Cardiac septum (tissue), 1 donor: ENCODE data around the gene SULT1C2. TPM values are rescaled to one million over a fixed set of nuclear protein-coding genes. Genes with fewer than 3 reads are reported as not detected.
"Not testable (repeated sequence)": the region's sequence is repeated elsewhere in the genome, so short reads cannot be mapped to it uniquely, and the experiment has no call there.

Experiments
- DNase-seq: peaks from one replicate; pipeline ENCODE4 v3.0.0-alpha.2; 2020; ENCODE audit warnings: low spot score
- intact Hi-C: fragments of 100-400 bp; cut with DNase I; formaldehyde crosslinking; loops from one replicate; pipeline ENCODE4 v1.14.0; 2022
- total RNA-seq: library from RNA; stranded (reverse); fragmentation: NEBNext Ultra II Directional; extraction: Animal tissue kit (Norgen Biotek cat#: 25700); gene quantifications from one replicate; pipeline ENCODE4 v1.2.1, GENCODE V29; 2021
- donor health status: DM: no; HTN: no; CAD: no.

The SULT1C2 gene
- total RNA-seq, 1 donor from 2014 or later = 0.97 TPM

DNA sequence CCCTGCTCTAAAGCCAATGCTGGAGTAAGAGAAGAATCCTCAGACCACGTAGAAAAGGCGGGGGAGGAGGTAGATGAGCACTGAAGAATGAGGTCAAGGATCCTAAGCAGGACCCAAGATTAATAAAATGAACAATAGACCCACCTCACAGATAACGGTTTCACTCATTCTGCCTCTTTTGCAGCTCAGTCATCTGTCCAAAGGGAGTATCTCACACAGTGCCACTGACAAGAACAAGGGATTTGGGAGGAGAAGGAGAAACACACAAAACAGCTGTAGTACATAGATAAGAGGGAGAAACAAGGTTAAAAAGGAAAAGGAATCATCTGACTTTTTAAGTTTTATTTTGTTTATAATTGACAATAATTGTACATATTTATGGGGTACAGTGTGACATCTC lies 58.1 kb downstream of the SULT1C2 start:
- no peak for DNase-seq
- intact Hi-C loops = no loop called here

DNA sequence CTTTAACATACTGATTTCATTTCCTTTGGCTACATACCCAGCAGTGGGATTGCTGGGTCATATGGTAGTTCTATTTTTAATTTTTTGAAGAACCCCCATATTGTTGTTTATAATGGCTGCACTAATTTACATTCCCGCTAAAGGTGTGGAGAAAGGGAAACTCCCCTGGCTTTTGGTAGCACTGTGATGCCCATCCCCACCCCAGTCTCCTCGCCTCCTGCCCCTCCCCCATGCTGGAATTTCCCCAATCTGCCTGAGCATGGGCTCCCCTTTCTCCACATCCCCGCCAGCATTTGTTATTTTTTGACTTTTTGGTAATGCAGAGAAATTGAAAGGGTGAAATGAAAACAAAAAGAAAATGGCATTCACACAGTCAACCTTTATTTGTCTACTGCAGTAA lies 59.1 kb downstream of the SULT1C2 start:
- DNase-seq = no peak
- intact Hi-C loops = no loop called here

DNA sequence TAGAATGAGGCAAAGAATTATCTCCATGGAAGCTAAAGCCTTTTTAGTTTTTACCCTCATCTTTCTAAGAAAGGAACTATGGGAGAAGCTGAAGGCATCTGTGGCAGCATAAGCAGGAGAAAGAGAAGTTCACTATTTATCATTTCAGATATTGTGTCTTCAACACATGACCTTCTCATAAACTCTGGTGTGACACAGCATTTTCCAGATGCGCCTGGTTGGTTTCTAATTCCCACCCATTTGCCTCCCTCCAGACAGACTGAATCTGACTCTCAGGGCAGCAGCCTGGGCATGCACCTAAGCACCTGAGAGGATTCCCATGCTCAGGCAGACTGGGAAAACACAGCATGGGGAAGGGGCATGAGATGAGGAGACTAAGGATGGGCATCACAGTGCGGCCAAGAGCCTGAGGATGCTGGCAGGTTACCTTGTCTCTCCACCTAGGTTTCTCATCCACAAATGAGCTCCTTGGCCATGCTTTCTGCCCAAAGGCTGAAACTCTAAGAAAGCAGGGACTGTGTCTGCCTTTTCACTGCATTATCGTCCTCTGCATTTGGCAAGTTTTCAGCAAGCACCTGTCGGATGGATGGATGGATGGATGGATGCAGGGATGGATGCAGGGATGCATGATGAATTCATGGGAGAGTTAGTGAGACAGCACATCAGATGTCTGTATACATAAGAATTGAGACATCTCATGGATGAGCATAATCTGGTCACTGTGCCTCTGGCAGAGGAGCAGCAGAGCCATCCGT lies 60.3 kb downstream of the SULT1C2 start:
- no peak for DNase-seq
- intact Hi-C loops = no loop called here

DNA sequence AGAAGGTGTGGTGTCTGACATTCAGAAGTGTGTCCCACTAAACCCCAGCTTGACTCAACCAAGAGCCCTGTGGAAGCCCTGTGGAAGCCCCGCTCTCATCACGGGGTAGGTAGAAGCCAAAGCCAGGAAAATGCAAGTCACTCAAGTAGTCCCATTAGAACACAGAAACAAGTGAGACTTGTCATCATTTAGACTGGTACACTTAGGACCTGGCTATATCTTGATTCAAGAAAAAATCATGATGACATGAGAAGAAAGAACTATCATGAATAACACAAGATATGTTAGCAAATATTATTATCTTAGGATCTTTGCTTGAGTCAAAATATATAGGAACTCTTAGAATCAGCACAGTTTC lies 60.9 kb downstream of the SULT1C2 start:
- DNase-seq = no peak
- intact Hi-C loops = no loop called here

DNA sequence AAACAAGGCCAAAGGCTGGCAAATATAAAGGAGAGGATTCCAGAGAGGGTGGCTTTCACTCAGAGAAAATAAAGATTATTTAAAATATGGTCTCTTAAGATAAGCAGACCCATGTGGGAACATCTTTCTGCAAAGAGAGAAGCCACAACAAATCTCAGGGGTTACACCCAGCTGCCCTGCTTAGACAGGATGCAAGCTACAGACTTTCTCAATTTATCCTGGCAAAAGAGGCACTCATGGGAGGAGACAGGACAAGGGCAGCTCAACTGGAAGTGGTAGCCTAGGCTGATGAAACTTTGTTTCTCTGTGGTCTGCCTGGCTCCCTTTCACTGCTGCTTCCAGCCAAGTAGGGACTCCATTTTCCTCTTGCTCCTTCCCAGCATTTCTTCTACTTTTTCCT lies 63.2 kb downstream of the SULT1C2 start:
- DNase-seq = no peak
- intact Hi-C loops = loop anchor here (2.0 kb wide), 1 partner anchor 231 kb away; no protein-coding TSS in a partner anchor

DNA sequence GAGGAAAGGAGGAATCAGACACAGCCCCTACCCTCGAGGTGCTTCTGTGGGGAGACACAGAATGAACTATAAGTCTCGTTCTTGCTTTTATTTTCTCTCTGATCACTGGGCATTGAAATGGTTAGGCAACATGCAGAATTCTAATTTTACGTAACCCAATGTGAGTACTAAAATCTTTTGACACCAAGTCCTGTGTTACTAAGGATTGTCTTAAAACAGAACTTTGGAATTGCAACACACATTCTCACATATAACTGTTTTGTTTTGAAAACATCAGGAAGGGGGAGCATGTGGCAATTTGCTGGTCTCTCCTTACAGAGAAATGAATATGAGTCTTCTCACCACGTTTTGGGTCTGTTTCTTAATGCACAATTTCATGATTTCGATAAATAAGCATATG lies 65.4 kb downstream of the SULT1C2 start:
- intact Hi-C loops = no loop called here
- no peak for DNase-seq

DNA sequence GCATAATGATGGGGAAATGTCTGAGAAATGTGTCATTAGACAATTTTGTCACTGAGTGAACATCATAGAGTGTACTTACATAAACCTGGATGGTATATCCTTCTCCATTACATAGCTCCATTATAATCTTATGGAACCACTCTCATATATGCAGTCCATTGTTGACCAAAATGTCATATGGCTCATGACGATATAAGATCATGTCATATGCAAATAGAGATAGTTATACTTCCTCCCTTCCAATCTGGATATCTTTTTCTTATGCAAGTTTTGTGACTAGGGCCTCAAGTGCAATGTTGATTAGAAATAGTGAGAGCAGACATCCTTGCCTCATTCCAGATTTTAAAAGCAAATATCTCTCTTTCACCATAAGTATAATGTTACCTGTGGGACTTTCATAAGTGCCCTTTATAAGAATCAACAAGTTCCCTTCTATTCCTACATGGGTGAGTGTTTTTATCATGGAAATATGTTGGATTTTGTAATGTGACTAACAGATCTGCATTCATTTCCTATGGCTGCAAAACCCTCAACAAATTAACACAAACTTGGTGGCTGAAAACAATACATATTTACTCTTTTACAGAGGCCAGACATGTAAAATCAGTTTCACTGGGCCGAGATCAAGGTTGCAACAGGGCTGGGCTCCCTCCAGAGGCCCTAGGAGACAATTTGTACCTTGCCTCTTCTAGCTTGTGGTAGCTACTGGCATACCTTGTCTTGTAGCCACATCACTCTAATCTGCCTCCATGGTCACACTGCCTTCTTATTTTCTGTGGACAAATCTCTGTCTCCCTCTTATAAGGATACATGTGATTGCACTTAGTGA lies 67.4 kb downstream of the SULT1C2 start:
- intact Hi-C loops = no loop called here
- DNase-seq = no peak

DNA sequence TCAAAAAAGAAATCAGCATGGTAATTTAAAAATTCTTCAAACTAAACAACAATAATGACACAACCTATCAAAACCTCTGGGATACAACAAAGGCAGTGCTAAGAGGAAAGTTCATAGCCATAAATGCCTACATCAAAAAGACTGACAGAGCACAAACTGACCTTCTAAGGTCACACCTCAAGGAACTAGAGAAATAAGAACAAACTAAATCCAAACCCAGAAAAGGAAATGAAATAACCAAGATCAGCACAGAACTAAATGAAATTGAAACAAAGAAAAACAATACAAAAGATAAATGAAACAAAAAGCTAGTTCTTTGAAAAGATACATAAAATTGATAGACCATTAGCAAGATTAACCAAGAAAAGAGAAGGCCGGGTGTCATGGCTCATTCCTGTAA lies 70.6 kb downstream of the SULT1C2 start:
- intact Hi-C loops, DNase-seq: not testable (repeated sequence)

Other genes starting within 250 kb of the SULT1C2 start
- not detected for gene SULT1C3, start 48.9 kb upstream of the SULT1C2 start, total RNA-seq
- gene SULT1C4, start 89.1 kb downstream of the SULT1C2 start, total RNA-seq = 2.4 TPM
- 22.0 TPM for gene GCC2, start 160.3 kb downstream of the SULT1C2 start, total RNA-seq
- gene LIMS1, start 245.6 kb downstream of the SULT1C2 start, total RNA-seq = 121 TPM